PC-9 (cell line): ENCODE data around the gene CYFIP2. TPM values are rescaled to one million over a fixed set of nuclear protein-coding genes. Genes with fewer than 3 reads are reported as not detected.

Source experiments
- BruUV-seq: library from RNA; stranded (reverse); fragments of 400-500 nt; replicated peaks from 2 replicates; lab custom pipeline; 2021; lab: Mats Ljungman, UMichigan
- CTCF ChIA-PET: fragments of 300-600 bp; sonication (Branson Sonifier 250); formaldehyde crosslinking; loops from one replicate; lab custom pipeline; 2022; ENCODE audit warnings: antibody characterized with exemption; lab: Charles Lee
- POLR2A ChIA-PET: fragments of 300-600 bp; sonication (Branson Sonifier 250); formaldehyde crosslinking; loops from one replicate; lab custom pipeline; 2022; ENCODE audit warnings: antibody characterized with exemption; ENCODE audit not compliant: unreplicated experiment; lab: Charles Lee
- DNase-seq, 2 experiments: peaks; one replicate each; pipeline versions ENCODE4 v3.0.0 to v3.0.0-alpha.2; 2015 to 2022; ENCODE audit warnings: mixed read lengths in 1 of 2
- H2AFZ ChIP-seq: fragments of 200-600 bp; sonication (generic); 2 replicates; pipeline ENCODE4 v1.8.1; 2017; ENCODE audit warnings: antibody characterized with exemption
- H3F3A ChIP-seq: fragments of 200-600 bp; sonication (generic); 2 replicates; pipeline ENCODE4 v1.8.1; 2017; ENCODE audit warnings: antibody characterized with exemption, mild to moderate bottlenecking, low read depth; ENCODE audit not compliant: insufficient read depth
- H3K27ac ChIP-seq: fragments of 200-600 bp; sonication (generic); 2 replicates; pipeline ENCODE4 v1.6.1; 2016; ENCODE audit warnings: mixed run types
- H3K27me3 ChIP-seq: fragments of 200-600 bp; sonication (generic); 2 replicates; pipeline ENCODE4 v1.6.1; 2016; ENCODE audit warnings: low read depth, mixed run types; ENCODE audit not compliant: insufficient read depth
- H3K36me3 ChIP-seq: fragments of 200-600 bp; sonication (generic); 2 replicates; pipeline ENCODE4 v1.6.1; 2016; ENCODE audit warnings: low read depth, mixed run types
- H3K4me1 ChIP-seq: fragments of 200-600 bp; sonication (generic); replicated peaks from 2 replicates; pipeline ENCODE4 v1.6.1; 2016; ENCODE audit warnings: mixed run types; ENCODE audit not compliant: insufficient read depth
- H3K4me2 ChIP-seq: fragments of 200-600 bp; sonication (generic); 2 replicates; pipeline ENCODE4 v1.6.1; 2017; ENCODE audit warnings: mixed run types
- H3K4me3 ChIP-seq: fragments of 200-600 bp; sonication (generic); 2 replicates; pipeline ENCODE4 v1.6.1; 2016; ENCODE audit warnings: mixed run types
- H3K79me2 ChIP-seq: fragments of 200-600 bp; sonication (generic); 2 replicates; pipeline ENCODE4 v1.6.1; 2017; ENCODE audit warnings: low read depth, mixed run types
- H3K9me2 ChIP-seq: fragments of 200-600 bp; sonication (generic); 2 replicates; pipeline ENCODE4 v1.8.1; 2017; ENCODE audit warnings: mild to moderate bottlenecking; ENCODE audit not compliant: insufficient read depth
- H3K9me3 ChIP-seq: fragments of 200-600 bp; sonication (generic); 2 replicates; pipeline ENCODE4 v1.8.1; 2016; ENCODE audit warnings: low read depth; ENCODE audit not compliant: insufficient read depth
- H4K20me1 ChIP-seq: fragments of 200-600 bp; sonication (generic); 2 replicates; pipeline ENCODE4 v1.8.1; 2017; ENCODE audit not compliant: insufficient read depth
- CTCF ChIP-seq: fragments of 200-600 bp; sonication (generic); conservative IDR thresholded peaks from 2 replicates; pipeline ENCODE4 v1.6.1; 2017; ENCODE audit warnings: mixed run types, antibody characterized with exemption, mild to moderate bottlenecking, moderate library complexity
- EZH2 ChIP-seq: fragments of 200-600 bp; sonication (generic); IDR thresholded peaks from 2 replicates; pipeline ENCODE4 v1.8.0; 2017; ENCODE audit warnings: antibody characterized with exemption, low read depth
- intact Hi-C: fragments of 100-400 bp; cut with micrococcal nuclease; formaldehyde crosslinking; loops from one replicate; pipeline ENCODE4 v1.10.0; 2022; ENCODE audit not compliant: unreplicated experiment
- total RNA-seq: library from RNA; stranded (reverse); gene quantifications from 2 replicates; pipeline ENCODE4 v1.2.3, GENCODE V29; 2021

The CYFIP2 gene
- total RNA-seq, 1 experiment from 2014 or later = not detected

- no peaks in the 10 kb centered on the region for H3K9me3 ChIP-seq
- no peaks in the 10 kb centered on the region for H3K36me3 ChIP-seq
- no peaks in the 10 kb centered on the region for H4K20me1 ChIP-seq
- no peak overlapping the region for H2AFZ ChIP-seq
- ChIA-PET CTCF (no interaction called here), POLR2A (no interaction called here)
- TF ChIP-seq CTCF = no peak
- TF ChIP-seq EZH2 = no peak
- H3K27me3 ChIP-seq = peaks cover 11% of the 10 kb centered on the region; the same call in 1 of the 2 replicates
- H3K4me2 ChIP-seq = no peak overlapping the region
- intact Hi-C loops = loop anchor here (1.0 kb wide), 1 partner anchor 19 kb away; no protein-coding TSS in a partner anchor
- H3F3A ChIP-seq = no peaks in the 10 kb centered on the region
- no peaks in the 10 kb centered on the region for H3K79me2 ChIP-seq
- no peaks in the 10 kb centered on the region for H3K4me1 ChIP-seq
- no peak overlapping the region for H3K27ac ChIP-seq
- BruUV-seq = no TSS peak
- DNase-seq = no peak
- no peak overlapping the region for H3K4me3 ChIP-seq
- no peaks in the 10 kb centered on the region for H3K9me2 ChIP-seq
Observed at GRCh38 chr5:157282150-157282549, 16.2 kb downstream of the CYFIP2 start.

GRCh38 chr5:157283434-157283833 lies 17.5 kb downstream of the CYFIP2 start:
- intact Hi-C loops = no loop called here
- H2AFZ ChIP-seq = no peak overlapping the region
- ChIA-PET POLR2A (interaction anchor here (0.6 kb wide), 1 partner anchor 1050 kb away, joined by 3 read pairs; no protein-coding TSS in a partner anchor), CTCF (no interaction called here)
- no peaks in the 10 kb centered on the region for H3K4me1 ChIP-seq
- H3F3A ChIP-seq = no peaks in the 10 kb centered on the region
- H3K27ac ChIP-seq = no peak overlapping the region
- TF ChIP-seq CTCF (no peak), EZH2 (no peak)
- no peaks in the 10 kb centered on the region for H4K20me1 ChIP-seq
- BruUV-seq = no TSS peak
- H3K79me2 ChIP-seq = no peaks in the 10 kb centered on the region
- no peaks in the 10 kb centered on the region for H3K9me2 ChIP-seq
- H3K4me2 ChIP-seq = no peak overlapping the region
- no peaks in the 10 kb centered on the region for H3K9me3 ChIP-seq
- no peak overlapping the region for H3K4me3 ChIP-seq
- no peak for DNase-seq
- H3K36me3 ChIP-seq = no peaks in the 10 kb centered on the region
- H3K27me3 ChIP-seq = peaks cover 12% of the 10 kb centered on the region; the same call in 1 of the 2 replicates

- no peak overlapping the region for H3K27ac ChIP-seq
Observed at GRCh38 chr5:157284458-157285212, 18.7 kb downstream of the CYFIP2 start.

More at GRCh38 chr5:157284458-157285212, 18.7 kb downstream of the CYFIP2 start:
- Histone ChIP-seq H3K79me2 (no peaks in the 10 kb centered on the region), H3K4me3 (no peak overlapping the region), H3K27me3 (peaks cover 12% of the 10 kb centered on the region; the same call in 1 of the 2 replicates), H2AFZ (no peak overlapping the region), H3K36me3 (no peaks in the 10 kb centered on the region), H3F3A (no peaks in the 10 kb centered on the region), H3K4me1 (no peaks in the 10 kb centered on the region), H4K20me1 (no peaks in the 10 kb centered on the region), H3K4me2 (no peak overlapping the region), H3K9me3 (no peaks in the 10 kb centered on the region), H3K9me2 (no peaks in the 10 kb centered on the region)
- intact Hi-C loops = no loop called here
- DNase-seq = no peak
- no TSS peak for BruUV-seq
- ChIA-PET POLR2A (no interaction called here), CTCF (no interaction called here)
- TF ChIP-seq EZH2 (no peak), CTCF (no peak)
